ENCODE measurements around the gene ATP11A.

DNA sequence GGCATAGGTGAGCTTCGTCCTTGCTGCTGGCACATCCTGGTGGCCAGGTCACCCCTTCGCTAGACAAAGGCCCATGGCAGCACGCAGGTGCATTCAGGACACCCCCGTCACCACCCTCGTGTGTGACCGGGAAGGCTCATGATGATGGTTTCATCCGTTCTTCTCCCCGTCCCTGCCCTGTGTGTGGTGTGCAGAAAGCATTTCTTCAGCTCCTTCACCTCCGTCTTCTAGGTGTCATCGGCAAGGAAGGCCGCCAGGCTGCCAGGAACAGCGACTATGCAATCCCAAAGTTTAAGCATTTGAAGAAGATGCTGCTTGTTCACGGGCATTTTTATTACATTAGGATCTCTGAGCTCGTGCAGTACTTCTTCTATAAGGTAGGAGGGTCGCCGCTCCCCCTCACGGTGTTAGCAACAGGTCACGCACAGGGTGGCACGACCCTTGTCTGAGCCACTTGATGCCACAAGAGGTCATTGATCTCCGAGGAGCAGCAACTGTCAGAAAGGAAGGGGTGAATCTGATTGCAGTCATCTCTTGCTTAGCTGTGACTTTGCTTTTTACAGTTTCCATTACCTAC is 168.2 kb downstream of the ATP11A start:
- TF ChIP-seq ZNF207 (IDR thresholded peaks at IDR 0.05; ENCODE audit: borderline replicate concordance): no peak
- TF ChIP-seq, protein P1, sequence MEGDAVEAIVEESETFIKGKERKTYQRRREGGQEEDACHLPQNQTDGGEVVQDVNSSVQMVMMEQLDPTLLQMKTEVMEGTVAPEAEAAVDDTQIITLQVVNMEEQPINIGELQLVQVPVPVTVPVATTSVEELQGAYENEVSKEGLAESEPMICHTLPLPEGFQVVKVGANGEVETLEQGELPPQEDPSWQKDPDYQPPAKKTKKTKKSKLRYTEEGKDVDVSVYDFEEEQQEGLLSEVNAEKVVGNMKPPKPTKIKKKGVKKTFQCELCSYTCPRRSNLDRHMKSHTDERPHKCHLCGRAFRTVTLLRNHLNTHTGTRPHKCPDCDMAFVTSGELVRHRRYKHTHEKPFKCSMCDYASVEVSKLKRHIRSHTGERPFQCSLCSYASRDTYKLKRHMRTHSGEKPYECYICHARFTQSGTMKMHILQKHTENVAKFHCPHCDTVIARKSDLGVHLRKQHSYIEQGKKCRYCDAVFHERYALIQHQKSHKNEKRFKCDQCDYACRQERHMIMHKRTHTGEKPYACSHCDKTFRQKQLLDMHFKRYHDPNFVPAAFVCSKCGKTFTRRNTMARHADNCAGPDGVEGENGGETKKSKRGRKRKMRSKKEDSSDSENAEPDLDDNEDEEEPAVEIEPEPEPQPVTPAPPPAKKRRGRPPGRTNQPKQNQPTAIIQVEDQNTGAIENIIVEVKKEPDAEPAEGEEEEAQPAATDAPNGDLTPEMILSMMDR (IDR thresholded peaks at IDR 0.05 in 2 of 3, conservative IDR thresholded peaks at IDR 0.05 in 1 of 3; ENCODE audit: control insufficient read depth in 2 of 3, extremely low read depth in 1 of 3, insufficient read depth in 1 of 3, low read depth in 3 of 3, low read length in 3 of 3): no peak
- TF ChIP-seq EZH2 (IDR thresholded peaks at IDR 0.05; ENCODE audit: borderline replicate concordance, control insufficient read depth, low read depth, low read length): no peak
- TF ChIP-seq NRF1 (conservative IDR thresholded peaks at IDR 0.05; ENCODE audit: low read depth, low read length): no peak
- TF ChIP-seq, protein P2, sequence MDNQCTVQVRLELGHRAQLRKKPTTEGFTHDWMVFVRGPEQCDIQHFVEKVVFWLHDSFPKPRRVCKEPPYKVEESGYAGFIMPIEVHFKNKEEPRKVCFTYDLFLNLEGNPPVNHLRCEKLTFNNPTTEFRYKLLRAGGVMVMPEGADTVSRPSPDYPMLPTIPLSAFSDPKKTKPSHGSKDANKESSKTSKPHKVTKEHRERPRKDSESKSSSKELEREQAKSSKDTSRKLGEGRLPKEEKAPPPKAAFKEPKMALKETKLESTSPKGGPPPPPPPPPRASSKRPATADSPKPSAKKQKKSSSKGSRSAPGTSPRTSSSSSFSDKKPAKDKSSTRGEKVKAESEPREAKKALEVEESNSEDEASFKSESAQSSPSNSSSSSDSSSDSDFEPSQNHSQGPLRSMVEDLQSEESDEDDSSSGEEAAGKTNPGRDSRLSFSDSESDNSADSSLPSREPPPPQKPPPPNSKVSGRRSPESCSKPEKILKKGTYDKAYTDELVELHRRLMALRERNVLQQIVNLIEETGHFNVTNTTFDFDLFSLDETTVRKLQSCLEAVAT (IDR thresholded peaks at IDR 0.05): no peak
- TF ChIP-seq, protein P3, sequence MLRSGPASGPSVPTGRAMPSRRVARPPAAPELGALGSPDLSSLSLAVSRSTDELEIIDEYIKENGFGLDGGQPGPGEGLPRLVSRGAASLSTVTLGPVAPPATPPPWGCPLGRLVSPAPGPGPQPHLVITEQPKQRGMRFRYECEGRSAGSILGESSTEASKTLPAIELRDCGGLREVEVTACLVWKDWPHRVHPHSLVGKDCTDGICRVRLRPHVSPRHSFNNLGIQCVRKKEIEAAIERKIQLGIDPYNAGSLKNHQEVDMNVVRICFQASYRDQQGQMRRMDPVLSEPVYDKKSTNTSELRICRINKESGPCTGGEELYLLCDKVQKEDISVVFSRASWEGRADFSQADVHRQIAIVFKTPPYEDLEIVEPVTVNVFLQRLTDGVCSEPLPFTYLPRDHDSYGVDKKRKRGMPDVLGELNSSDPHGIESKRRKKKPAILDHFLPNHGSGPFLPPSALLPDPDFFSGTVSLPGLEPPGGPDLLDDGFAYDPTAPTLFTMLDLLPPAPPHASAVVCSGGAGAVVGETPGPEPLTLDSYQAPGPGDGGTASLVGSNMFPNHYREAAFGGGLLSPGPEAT (IDR thresholded peaks at IDR 0.05; ENCODE audit: low read depth): no peak
- TF ChIP-seq FOXM1 (IDR thresholded peaks at IDR 0.05; ENCODE audit: low read depth, low read length): no peak

Data from GM12878 (cell line).